ENCODE results near the gene OCEL1.
"Not testable (repeated sequence)": the region's sequence is repeated elsewhere in the genome, so short reads cannot be mapped to it uniquely, and the experiment has no call there.

Gene OCEL1

GRCh38 chr19:17266589-17266974, 40.6 kb downstream of the OCEL1 start:
- no peak for DNase-seq

GRCh38 chr19:17266975-17267788, 41.2 kb downstream of the OCEL1 start, which contains the start of gene BABAM1:
BABAM1 (plus strand) TSS chr19:17267443; CDS start chr19:17268807, 1,364 bp downstream.
- peak; percentile 97 for DNase-seq

GRCh38 chr19:17268754-17269153, 42.7 kb downstream of the OCEL1 start:
- no peak for DNase-seq

- DNase-seq = not testable (repeated sequence)
Measured at GRCh38 chr19:17274892-17275291, 48.9 kb downstream of the OCEL1 start.

- DNase-seq = no peak
Measured at GRCh38 chr19:17275441-17276175, 49.6 kb downstream of the OCEL1 start.
